ENCODE results near the gene BMP5. TPM values are rescaled to one million over a fixed set of nuclear protein-coding genes. Genes with fewer than 3 reads are reported as not detected.

The BMP5 gene
- total RNA-seq, 1 experiment from 2014 or later = 17.7 TPM

GRCh38 chr6:55866128-55866527 is 9.3 kb downstream of the BMP5 start:
- Histone ChIP-seq H3K4me1 (ENCODE audit: control insufficient read depth, insufficient read depth, low read length) (peaks cover 50% of the 10 kb centered on the region), H3K4me3 (ENCODE audit: low read depth in 2 of 2, low read length in 2 of 2) (no peak overlapping the region), H3K27me3 (ENCODE audit: control insufficient read depth, insufficient read depth, low read length) (no peaks in the 10 kb centered on the region), H3K27ac (ENCODE audit: low read length) (peak overlapping the region; percentile 99), H3K36me3 (ENCODE audit: control insufficient read depth, insufficient read depth, low read length) (no peaks in the 10 kb centered on the region), H3K9me3 (ENCODE audit: control insufficient read depth, insufficient read depth, low read depth, low read length) (no peaks in the 10 kb centered on the region)
- 0 out of 2 replicates have a peak, but pooled peaks have one; percentile 29 for ATAC-seq
- in situ Hi-C loops (cut with HindIII; ENCODE audit: low pct_unique_long_range_greater_than_20kb, low sequenced_read_pairs) = no loop called here
- DNase-seq (ENCODE audit: low read depth, low spot score) = no peak
- TF ChIP-seq TCF7L2 (IDR thresholded peaks at IDR 0.05; ENCODE audit: low read depth, low read length) = no peak
- TF ChIP-seq POLR2AphosphoS5 (IDR thresholded peaks at IDR 0.05; ENCODE audit: low read depth, low read length) = no peak
- TF ChIP-seq CTCF (IDR thresholded peaks at IDR 0.05) = no peak
- TF ChIP-seq, protein P1, sequence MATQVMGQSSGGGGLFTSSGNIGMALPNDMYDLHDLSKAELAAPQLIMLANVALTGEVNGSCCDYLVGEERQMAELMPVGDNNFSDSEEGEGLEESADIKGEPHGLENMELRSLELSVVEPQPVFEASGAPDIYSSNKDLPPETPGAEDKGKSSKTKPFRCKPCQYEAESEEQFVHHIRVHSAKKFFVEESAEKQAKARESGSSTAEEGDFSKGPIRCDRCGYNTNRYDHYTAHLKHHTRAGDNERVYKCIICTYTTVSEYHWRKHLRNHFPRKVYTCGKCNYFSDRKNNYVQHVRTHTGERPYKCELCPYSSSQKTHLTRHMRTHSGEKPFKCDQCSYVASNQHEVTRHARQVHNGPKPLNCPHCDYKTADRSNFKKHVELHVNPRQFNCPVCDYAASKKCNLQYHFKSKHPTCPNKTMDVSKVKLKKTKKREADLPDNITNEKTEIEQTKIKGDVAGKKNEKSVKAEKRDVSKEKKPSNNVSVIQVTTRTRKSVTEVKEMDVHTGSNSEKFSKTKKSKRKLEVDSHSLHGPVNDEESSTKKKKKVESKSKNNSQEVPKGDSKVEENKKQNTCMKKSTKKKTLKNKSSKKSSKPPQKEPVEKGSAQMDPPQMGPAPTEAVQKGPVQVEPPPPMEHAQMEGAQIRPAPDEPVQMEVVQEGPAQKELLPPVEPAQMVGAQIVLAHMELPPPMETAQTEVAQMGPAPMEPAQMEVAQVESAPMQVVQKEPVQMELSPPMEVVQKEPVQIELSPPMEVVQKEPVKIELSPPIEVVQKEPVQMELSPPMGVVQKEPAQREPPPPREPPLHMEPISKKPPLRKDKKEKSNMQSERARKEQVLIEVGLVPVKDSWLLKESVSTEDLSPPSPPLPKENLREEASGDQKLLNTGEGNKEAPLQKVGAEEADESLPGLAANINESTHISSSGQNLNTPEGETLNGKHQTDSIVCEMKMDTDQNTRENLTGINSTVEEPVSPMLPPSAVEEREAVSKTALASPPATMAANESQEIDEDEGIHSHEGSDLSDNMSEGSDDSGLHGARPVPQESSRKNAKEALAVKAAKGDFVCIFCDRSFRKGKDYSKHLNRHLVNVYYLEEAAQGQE (IDR thresholded peaks at IDR 0.05; ENCODE audit: insufficient read depth in 1 of 2, low read depth in 2 of 2, low read length in 1 of 2) = no peak
- TF ChIP-seq SIN3A (IDR thresholded peaks at IDR 0.05; ENCODE audit: borderline replicate concordance, insufficient read depth, low read depth, low read length) = no peak
- POLR2A ChIA-PET = no interaction called here
- CTCF ChIA-PET = no interaction called here
- intact Hi-C loops (cut with micrococcal nuclease; ENCODE audit: unreplicated experiment) = loop anchor here (5.0 kb wide), 1 partner anchor 39 kb away; no protein-coding TSS in a partner anchor
- no TSS peak for BruUV-seq (replicated peaks)

DNA sequence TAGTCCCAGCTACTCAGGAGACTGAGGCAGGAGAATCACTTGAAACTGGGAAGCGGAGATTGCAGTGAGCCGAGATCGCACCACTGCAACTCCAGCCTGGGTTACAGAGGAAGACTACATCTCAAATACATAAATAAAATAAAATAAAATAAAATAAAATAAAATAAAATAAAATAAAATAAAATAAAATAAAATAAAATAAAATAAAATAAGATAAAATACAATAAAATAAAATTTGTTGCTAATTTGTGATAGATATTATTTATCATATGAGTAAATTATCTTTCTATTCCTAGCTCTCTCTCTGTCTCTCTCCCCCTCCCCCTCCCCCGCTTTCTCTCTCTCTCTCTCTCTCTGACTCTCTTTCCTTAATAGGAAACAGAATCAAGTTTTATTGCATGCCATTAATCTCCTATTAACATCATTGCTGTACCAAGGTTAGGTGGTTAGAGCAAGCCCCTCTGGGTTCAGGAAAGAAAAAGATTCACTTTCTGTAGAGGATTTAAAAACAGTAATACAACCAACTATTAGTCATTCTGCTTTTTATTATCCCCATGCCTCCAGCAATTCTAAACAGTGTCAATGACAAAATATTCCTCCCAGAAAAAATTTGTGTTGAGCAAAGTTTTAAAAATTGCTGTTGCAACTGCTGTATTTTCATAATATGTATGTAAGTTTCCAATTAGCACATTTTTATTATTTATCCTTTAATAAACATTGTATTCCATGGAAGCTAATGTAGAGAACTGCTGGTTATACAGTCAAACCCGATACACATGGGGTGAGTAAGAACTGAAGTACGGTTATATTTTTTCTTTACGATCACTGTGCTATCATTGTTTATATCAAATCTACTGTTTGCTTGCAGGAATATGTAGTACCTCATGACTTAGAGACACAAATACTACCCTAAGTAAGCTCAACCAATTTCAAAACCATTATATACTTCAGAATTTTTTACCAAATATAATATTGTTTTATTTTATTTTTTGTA is 22.1 kb downstream of the BMP5 start:
- Histone ChIP-seq H3K27me3 (ENCODE audit: control insufficient read depth, insufficient read depth, low read length) (no peaks in the 10 kb centered on the region), H3K4me3 (ENCODE audit: low read depth in 2 of 2, low read length in 2 of 2) (peak overlapping the region in 1 of 2 experiments; percentile 4; a peak in 1 of 4 replicates), H3K36me3 (ENCODE audit: control insufficient read depth, insufficient read depth, low read length) (no peaks in the 10 kb centered on the region), H3K27ac (ENCODE audit: low read length) (peak overlapping the region; percentile 85), H3K4me1 (ENCODE audit: control insufficient read depth, insufficient read depth, low read length) (peaks cover 41% of the 10 kb centered on the region), H3K9me3 (ENCODE audit: control insufficient read depth, insufficient read depth, low read depth, low read length) (no peaks in the 10 kb centered on the region)
- peak; percentile 91 for ATAC-seq
- ChIA-PET POLR2A (no interaction called here), CTCF (no interaction called here)
- in situ Hi-C loops (cut with HindIII; ENCODE audit: low pct_unique_long_range_greater_than_20kb, low sequenced_read_pairs) (no loop called here), intact Hi-C loops (cut with micrococcal nuclease; ENCODE audit: unreplicated experiment) (no loop called here)
- TF ChIP-seq, protein P1 (IDR thresholded peaks at IDR 0.05; ENCODE audit: insufficient read depth in 1 of 2, low read depth in 2 of 2, low read length in 1 of 2) = no peak
- TF ChIP-seq POLR2AphosphoS5 (IDR thresholded peaks at IDR 0.05; ENCODE audit: low read depth, low read length) = no peak
- TF ChIP-seq CTCF (IDR thresholded peaks at IDR 0.05) = no peak
- no peak for TF ChIP-seq SIN3A (IDR thresholded peaks at IDR 0.05; ENCODE audit: borderline replicate concordance, insufficient read depth, low read depth, low read length)
- no peak for TF ChIP-seq TCF7L2 (IDR thresholded peaks at IDR 0.05; ENCODE audit: low read depth, low read length)
- no TSS peak for BruUV-seq (replicated peaks)
- DNase-seq (ENCODE audit: low read depth, low spot score) = no peak
